Sigmoid colon (tissue), 4 donors: ENCODE results near the gene SLC22A4.

Experiments
- CTCF ChIP-seq, 4 experiments: fragments of 450-650 bp in 3 of 4; fragments of 200-600 bp in 1 of 4; IDR thresholded peaks; one replicate each; pipeline ENCODE4 v1.5.1; 2016 to 2019; ENCODE audit warnings: antibody characterized with exemption in 4 of 4, mild to moderate bottlenecking in 3 of 4, moderate library complexity in 2 of 4
- EP300 ChIP-seq, 4 donors: sonication (generic); formaldehyde crosslinking; IDR thresholded peaks; one replicate each; pipeline ENCODE4 v1.6.1; 2017; ENCODE audit warnings: antibody characterized with exemption in 4 of 4

- no peak for TF ChIP-seq EP300 (IDR thresholded peaks at IDR 0.05)
- no peak for TF ChIP-seq CTCF (IDR thresholded peaks at IDR 0.05)
These were observed 3.2 kb upstream of the SLC22A4 start for GRCh38 chr5:132291026-132291425.
